A549 (cell line): Measurements from ENCODE around the gene EPHB1. TPM values are rescaled to one million over a fixed set of nuclear protein-coding genes. Genes with fewer than 3 reads are reported as not detected.

Experiments used
- ATAC-seq, 2 experiments: fragments of 200-7000 bp in 1 of 2; fragments of >200 bp in 1 of 2; cut with Nextera tagmentation in 1 of 2; cut with Tn5 transposase in 1 of 2; 3 replicates each; pipeline versions ENCODE4 v1.8.0 to v1.9.1; 2018 to 2020; ENCODE audit warnings: mild to moderate bottlenecking in 1 of 2, moderate library complexity in 1 of 2
- CTCF ChIA-PET: fragments of 300-600 bp; sonication (Branson Sonifier 250); formaldehyde crosslinking; extraction: SDS; loops from one replicate; lab custom pipeline; 2021; ENCODE audit warnings: antibody characterized with exemption, inconsistent platforms; lab: Yijun Ruan, JAX
- POLR2A ChIA-PET: fragments of 350-600 bp; formaldehyde crosslinking; extraction: SDS; loops from one replicate; lab custom pipeline; 2021; ENCODE audit warnings: antibody characterized with exemption, inconsistent platforms; lab: Yijun Ruan, JAX
- DNase-seq, 2 experiments: peaks; one replicate each; pipeline versions ENCODE4 v3.0.0 to v3.0.0-alpha.2; 2011 to 2016; ENCODE audit warnings: low read depth in 1 of 2, low spot score in 1 of 2
- FAIRE-seq: peaks from 2 replicates; lab custom pipeline; 2011; peaks lifted over from hg19 to GRCh38; lab: Jason Lieb, UNC
- H3K27ac ChIP-seq, 2 experiments: fragments of >200 bp; sonication (Bioruptor Twin); formaldehyde crosslinking; 3 replicates each; pipeline ENCODE4 v1.5.1; 2016 to 2017
- H3K4me1 ChIP-seq: fragments of >200 bp; sonication (Bioruptor Twin); formaldehyde crosslinking; 3 replicates; pipeline ENCODE4 v1.6.1; 2016
- H3K4me2 ChIP-seq: fragments of >200 bp; sonication (Bioruptor Twin); formaldehyde crosslinking; 3 replicates; pipeline ENCODE4 v1.6.1; 2016
- H3K4me3 ChIP-seq: fragments of >200 bp; sonication (Bioruptor Twin); formaldehyde crosslinking; 3 replicates; pipeline ENCODE4 v1.5.1; 2016
- H3K9me3 ChIP-seq: fragments of >200 bp; sonication (Bioruptor Twin); formaldehyde crosslinking; 3 replicates; pipeline ENCODE4 v1.6.1; 2016
- CBX2 ChIP-seq: fragments of 200-600 bp; sonication (generic); IDR thresholded peaks from 2 replicates; pipeline ENCODE4 v1.6.1; 2016; ENCODE audit warnings: low read depth, mild to moderate bottlenecking, borderline replicate concordance
- CEBPB ChIP-seq, 2 experiments: fragments of >200 bp in 1 of 2; sonication (Bioruptor Twin) in 1 of 2; formaldehyde crosslinking in 1 of 2; IDR thresholded peaks; 2 replicates each; pipeline ENCODE4 v1.6.1; 2012 to 2016
- CHD4 ChIP-seq: fragments of 200-600 bp; sonication (generic); IDR thresholded peaks from 2 replicates; pipeline ENCODE4 v1.6.1; 2016; ENCODE audit warnings: antibody characterized with exemption, mild to moderate bottlenecking, borderline replicate concordance
- E2F6 ChIP-seq: IDR thresholded peaks from 2 replicates; pipeline ENCODE4 v1.6.1; 2012; ENCODE audit warnings: low read depth, borderline replicate concordance
- EHF ChIP-seq: fragments of 250-450 bp; sonication (Bioruptor Pico); IDR thresholded peaks from 2 replicates; pipeline ENCODE4 v1.5.0; 2020; ENCODE audit warnings: mild to moderate bottlenecking
- ELK1 ChIP-seq: fragments of 150-350 bp; IDR thresholded peaks from 2 replicates; pipeline ENCODE4 v1.6.1; 2014; ENCODE audit warnings: low read depth, mild to moderate bottlenecking, low read length
- FOSL2 ChIP-seq, 2 experiments: fragments of 450-650 bp in 1 of 2; fragments of >200 bp in 1 of 2; sonication (Bioruptor Twin) in 1 of 2; formaldehyde crosslinking; IDR thresholded peaks; 2 replicates each; pipeline versions ENCODE4 v1.5.0 to v1.6.1; 2016 to 2020; ENCODE audit warnings: mild to moderate bottlenecking in 1 of 2, moderate library complexity in 1 of 2
- KDM1A ChIP-seq: fragments of 200-600 bp; sonication (generic); IDR thresholded peaks from 2 replicates; pipeline ENCODE4 v1.6.1; 2016; ENCODE audit warnings: low read depth, mild to moderate bottlenecking
- NFE2L2 ChIP-seq: fragments of 150-350 bp; conservative IDR thresholded peaks from 2 replicates; pipeline ENCODE4 v1.6.1; 2014; ENCODE audit warnings: low read length
- NPAS2 ChIP-seq: fragments of 250-450 bp; sonication (Bioruptor Pico); IDR thresholded peaks from 2 replicates; pipeline ENCODE4 v1.8.0; 2022; ENCODE audit warnings: mild to moderate bottlenecking, moderate library complexity, borderline replicate concordance
- NR3C1 ChIP-seq: fragments of >200 bp; sonication (Bioruptor Twin); formaldehyde crosslinking; IDR thresholded peaks from 3 replicates; pipeline ENCODE4 v1.6.1; 2017
- POLR2AphosphoS2 ChIP-seq: conservative IDR thresholded peaks from 2 replicates; pipeline ENCODE4 v1.6.1; 2012; ENCODE audit warnings: low read length, improper control_type of control experiment, inconsistent platforms
- RAD21 ChIP-seq, 2 experiments: fragments of >200 bp in 1 of 2; sonication (Bioruptor Twin) in 1 of 2; formaldehyde crosslinking in 1 of 2; IDR thresholded peaks in 1 of 2; conservative IDR thresholded peaks in 1 of 2; 2 replicates in 1 of 2; 3 replicates in 1 of 2; pipeline ENCODE4 v1.6.1; 2012 to 2018; ENCODE audit warnings: inconsistent platforms in 1 of 2
- USF2 ChIP-seq: fragments of 450-650 bp; IDR thresholded peaks from 2 replicates; pipeline ENCODE4 v1.6.1; 2014; ENCODE audit warnings: antibody characterized with exemption
- ZSCAN20 ChIP-seq: fragments of 250-450 bp; sonication (Bioruptor Pico); IDR thresholded peaks from 2 replicates; pipeline ENCODE4 v1.8.0; 2022; ENCODE audit warnings: mild to moderate bottlenecking, moderate library complexity
- WGBS: methylation state at CpG from one replicate; pipeline ENCODE4 v1.1.6; 2017; ENCODE audit errors: missing lambda C conversion rate; 5-methylcytosine and 5-hydroxymethylcytosine counted together
- polyA plus RNA-seq, 4 experiments: library from polyadenylated mRNA; depleted of rRNA in 3 of 4; stranded (reverse); fragments of >200 nt; fragmentation: RNase III in 1 of 4; extraction: RNeasy Plus Mini Kit Qiagen cat#74134 plus additional on column Dnase treatment in 1 of 4; gene quantifications; 2 replicates in 3 of 4; 3 replicates in 1 of 4; pipeline ENCODE4 v1.2.3, GENCODE V29; 2011 to 2017
- TF ChIP-seq, protein P1 (sequence below): fragments of 250-450 bp; sonication (Bioruptor Pico); IDR thresholded peaks from 2 replicates; pipeline ENCODE4 v1.5.0; 2021; ENCODE audit warnings: mild to moderate bottlenecking, moderate library complexity, borderline replicate concordance

EPHB1 gene
- polyA plus RNA-seq, 2 of the 4 experiments (the other 2 are of a cell fraction), result 0.18 to 0.21 TPM

- DNase-seq (no peak), ATAC-seq (no peak), FAIRE-seq (no peak)
- Histone ChIP-seq H3K4me2 (no peak overlapping the region), H3K4me3 (no peak overlapping the region), H3K27ac (no peak overlapping the region), H3K4me1 (no peaks in the 10 kb centered on the region), H3K9me3 (no peaks in the 10 kb centered on the region)
- TF ChIP-seq RAD21 (conservative IDR thresholded peaks at IDR 0.05 in 1 of 2, IDR thresholded peaks at IDR 0.05 in 1 of 2) (no peak), ELK1 (no peak), NPAS2 (CRISPR knock-in tag) (no peak), ZSCAN20 (CRISPR knock-in tag) (no peak), POLR2AphosphoS2 (no peak), KDM1A (no peak), CBX2 (no peak), NR3C1 (no peak)
- TF ChIP-seq, protein P1, sequence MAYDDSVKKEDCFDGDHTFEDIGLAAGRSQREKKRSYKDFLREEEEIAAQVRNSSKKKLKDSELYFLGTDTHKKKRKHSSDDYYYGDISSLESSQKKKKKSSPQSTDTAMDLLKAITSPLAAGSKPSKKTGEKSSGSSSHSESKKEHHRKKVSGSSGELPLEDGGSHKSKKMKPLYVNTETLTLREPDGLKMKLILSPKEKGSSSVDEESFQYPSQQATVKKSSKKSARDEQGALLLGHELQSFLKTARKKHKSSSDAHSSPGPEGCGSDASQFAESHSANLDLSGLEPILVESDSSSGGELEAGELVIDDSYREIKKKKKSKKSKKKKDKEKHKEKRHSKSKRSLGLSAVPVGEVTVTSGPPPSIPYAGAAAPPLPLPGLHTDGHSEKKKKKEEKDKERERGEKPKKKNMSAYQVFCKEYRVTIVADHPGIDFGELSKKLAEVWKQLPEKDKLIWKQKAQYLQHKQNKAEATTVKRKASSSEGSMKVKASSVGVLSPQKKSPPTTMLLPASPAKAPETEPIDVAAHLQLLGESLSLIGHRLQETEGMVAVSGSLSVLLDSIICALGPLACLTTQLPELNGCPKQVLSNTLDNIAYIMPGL (CRISPR knock-in tag), result no peak
- 0% methylated on average over 2 of the region's 2 CpGs for WGBS
- ChIA-PET CTCF (no interaction called here), POLR2A (no interaction called here)
Measured at GRCh38 chr3:134895181-134895580, 100.1 kb downstream of the EPHB1 start.

DNA sequence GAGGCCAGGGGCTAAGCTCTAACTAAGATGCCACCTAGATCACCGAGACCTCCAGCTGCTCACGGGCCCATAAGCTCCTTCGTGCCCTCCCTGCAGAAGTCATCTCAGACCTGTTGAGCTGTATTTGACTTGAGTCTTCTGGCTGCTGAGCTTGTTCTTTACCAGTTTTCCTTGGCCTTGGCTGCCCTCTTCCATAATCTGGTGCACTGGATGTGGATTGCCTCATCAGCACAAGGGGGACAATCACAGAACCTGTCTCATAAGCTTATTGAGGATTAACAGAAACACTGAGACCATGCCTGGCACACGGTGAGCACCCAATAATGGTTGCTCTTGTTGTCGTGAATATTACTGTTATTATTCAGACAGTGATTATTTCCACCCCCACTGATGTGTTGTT lies 101.1 kb downstream of the EPHB1 start:
- Histone ChIP-seq H3K9me3 (no peaks in the 10 kb centered on the region), H3K4me3 (no peak overlapping the region), H3K27ac (no peak overlapping the region), H3K4me2 (no peak overlapping the region), H3K4me1 (no peaks in the 10 kb centered on the region)
- TF ChIP-seq FOSL2 (IDR thresholded peaks at IDR 0.05), result no peak
- no peak for TF ChIP-seq FOSL2 (CRISPR knock-in tag; IDR thresholded peaks at IDR 0.05)
- no peak for TF ChIP-seq NFE2L2
- TF ChIP-seq CEBPB (IDR thresholded peaks at IDR 0.05), result no peak
- no peak for TF ChIP-seq USF2
- no peak for DNase-seq
- WGBS, result 4% methylated on average over 4 of the region's 5 CpGs
- ChIA-PET CTCF (no interaction called here), POLR2A (no interaction called here)
- ATAC-seq, result no peak
- no peak for FAIRE-seq

DNA sequence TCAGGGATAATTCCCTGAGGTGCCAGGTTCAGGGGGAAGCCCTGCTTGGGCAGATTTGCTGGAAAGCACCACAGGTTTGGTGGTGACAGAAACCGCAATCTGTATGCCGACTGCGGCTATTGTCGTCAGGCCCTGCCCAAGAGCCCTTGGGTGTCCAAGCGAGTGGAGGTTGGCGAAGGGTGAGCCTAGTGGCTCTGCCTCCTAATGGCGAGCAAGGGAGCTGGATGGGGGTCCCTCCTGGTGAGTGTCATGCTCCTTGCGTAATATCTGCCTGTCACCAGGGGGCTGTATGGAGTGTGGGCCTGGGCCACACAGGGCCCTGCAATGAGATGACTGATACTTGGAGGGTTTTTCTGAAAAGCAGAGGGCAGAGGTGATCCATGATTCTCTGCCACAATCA lies 101.6 kb downstream of the EPHB1 start:
- H3K4me3 ChIP-seq, result no peak overlapping the region
- DNase-seq, result no peak
- ChIA-PET POLR2A (no interaction called here), CTCF (no interaction called here)
- H3K4me2 ChIP-seq, result no peak overlapping the region
- no peak for FAIRE-seq
- TF ChIP-seq EHF, result no peak
- no peak for TF ChIP-seq CHD4
- no peak for TF ChIP-seq E2F6
- WGBS, result 80% methylated on average over 1 of the region's 8 CpGs
- no peak overlapping the region for H3K27ac ChIP-seq
- no peaks in the 10 kb centered on the region for H3K4me1 ChIP-seq
- no peak for ATAC-seq
- H3K9me3 ChIP-seq, result no peaks in the 10 kb centered on the region
